Brain microvascular endothelial cell (primary cell): ENCODE results near the gene NRIP3.

Source experiments
- DNase-seq: peaks from one replicate; pipeline ENCODE4 v3.0.0-alpha.2; 2020
- H3K27ac ChIP-seq: fragments of 250-450 bp; sonication (Bioruptor Pico); 2 replicates; pipeline ENCODE4 v1.5.1; 2020; ENCODE audit warnings: mild to moderate bottlenecking, moderate library complexity
- H3K27me3 ChIP-seq: fragments of 250-450 bp; sonication (Bioruptor Pico); replicated peaks from 2 replicates; pipeline ENCODE4 v1.5.1; 2020; ENCODE audit warnings: mild to moderate bottlenecking
- H3K36me3 ChIP-seq: fragments of 250-450 bp; sonication (Bioruptor Pico); replicated peaks from 2 replicates; pipeline ENCODE4 v1.5.1; 2020; ENCODE audit warnings: mild to moderate bottlenecking
- H3K4me3 ChIP-seq: 2 replicates; pipeline ENCODE4 v1.5.1; 2011; ENCODE audit warnings: low read depth, mild to moderate bottlenecking, control low read depth, low read length, moderate library complexity
- CTCF ChIP-seq: IDR thresholded peaks from 2 replicates; pipeline ENCODE4 v1.5.1; 2011; ENCODE audit warnings: low read depth, mild to moderate bottlenecking, moderate library complexity, low read length, control low read depth, inconsistent platforms; ENCODE audit errors: missing control alignments
- in situ Hi-C: cut with HindIII; loops from 2 replicates; pipeline ENCODE4 v1.10.0; 2017; ENCODE audit warnings: low sequenced_read_pairs, low pct_ligation_motif_present

The NRIP3 gene

GRCh38 chr11:8967184-8967583 lies 36.6 kb downstream of the NRIP3 start:
- TF ChIP-seq CTCF, result no peak
- Histone ChIP-seq H3K27ac (no peak overlapping the region), H3K36me3 (no peaks in the 10 kb centered on the region), H3K27me3 (no peaks in the 10 kb centered on the region), H3K4me3 (no peak overlapping the region)
- in situ Hi-C loops, result no loop called here
- DNase-seq, result no peak

GRCh38 chr11:8964324-8965320 lies 39.2 kb downstream of the NRIP3 start, which contains the start of gene TMEM9B:
TMEM9B (minus strand) TSS chr11:8964442; CDS start chr11:8964313, 129 bp downstream.
- peak within 1 kb of the TSS; percentile 80 for H3K27ac ChIP-seq
- H3K27me3 ChIP-seq, result no peaks in the 10 kb centered on the region
- no peak for TF ChIP-seq CTCF
- H3K4me3 ChIP-seq, result peak within 1 kb of the TSS; percentile 90
- no peaks in the 10 kb centered on the region for H3K36me3 ChIP-seq
- in situ Hi-C loops, result no loop called here
- peak; percentile 70 for DNase-seq

GRCh38 chr11:8963569-8964323 lies 40.1 kb downstream of the NRIP3 start:
- H3K4me3 ChIP-seq, result peak overlapping the region; percentile 90
- peak overlapping the region; percentile 80 for H3K27ac ChIP-seq
- in situ Hi-C loops, result no loop called here
- H3K36me3 ChIP-seq, result no peaks in the 10 kb centered on the region
- TF ChIP-seq CTCF, result no peak
- no peak for DNase-seq
- no peaks in the 10 kb centered on the region for H3K27me3 ChIP-seq

- H3K4me3 ChIP-seq, result no peak overlapping the region
- no peaks in the 10 kb centered on the region for H3K36me3 ChIP-seq
- no peak for DNase-seq
- in situ Hi-C loops, result no loop called here
- H3K27me3 ChIP-seq, result no peaks in the 10 kb centered on the region
- TF ChIP-seq CTCF, result no peak
- no peak overlapping the region for H3K27ac ChIP-seq
Measured at GRCh38 chr11:8962841-8963240, 41.0 kb downstream of the NRIP3 start.

GRCh38 chr11:8961401-8961800 lies 42.4 kb downstream of the NRIP3 start:
- in situ Hi-C loops, result no loop called here
- H3K27me3 ChIP-seq, result no peaks in the 10 kb centered on the region
- H3K36me3 ChIP-seq, result no peaks in the 10 kb centered on the region
- H3K4me3 ChIP-seq, result no peak overlapping the region
- no peak overlapping the region for H3K27ac ChIP-seq
- no peak for DNase-seq
- no peak for TF ChIP-seq CTCF
